ENCODE measurements around the gene ERP27.

- TF ChIP-seq, protein P1, sequence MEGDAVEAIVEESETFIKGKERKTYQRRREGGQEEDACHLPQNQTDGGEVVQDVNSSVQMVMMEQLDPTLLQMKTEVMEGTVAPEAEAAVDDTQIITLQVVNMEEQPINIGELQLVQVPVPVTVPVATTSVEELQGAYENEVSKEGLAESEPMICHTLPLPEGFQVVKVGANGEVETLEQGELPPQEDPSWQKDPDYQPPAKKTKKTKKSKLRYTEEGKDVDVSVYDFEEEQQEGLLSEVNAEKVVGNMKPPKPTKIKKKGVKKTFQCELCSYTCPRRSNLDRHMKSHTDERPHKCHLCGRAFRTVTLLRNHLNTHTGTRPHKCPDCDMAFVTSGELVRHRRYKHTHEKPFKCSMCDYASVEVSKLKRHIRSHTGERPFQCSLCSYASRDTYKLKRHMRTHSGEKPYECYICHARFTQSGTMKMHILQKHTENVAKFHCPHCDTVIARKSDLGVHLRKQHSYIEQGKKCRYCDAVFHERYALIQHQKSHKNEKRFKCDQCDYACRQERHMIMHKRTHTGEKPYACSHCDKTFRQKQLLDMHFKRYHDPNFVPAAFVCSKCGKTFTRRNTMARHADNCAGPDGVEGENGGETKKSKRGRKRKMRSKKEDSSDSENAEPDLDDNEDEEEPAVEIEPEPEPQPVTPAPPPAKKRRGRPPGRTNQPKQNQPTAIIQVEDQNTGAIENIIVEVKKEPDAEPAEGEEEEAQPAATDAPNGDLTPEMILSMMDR (IDR thresholded peaks at IDR 0.05), result no peak
- TF ChIP-seq POLR2A (IDR thresholded peaks at IDR 0.05), result no peak
These were observed 34.5 kb upstream of the ERP27 start, which contains the start of gene PDE6H for GRCh38 chr12:14972816-14973215.

Data from thyroid gland (tissue), 4 donors.